ENCODE results near the gene GATAD2B. TPM values are rescaled to one million over a fixed set of nuclear protein-coding genes. Genes with fewer than 3 reads are reported as not detected.

Gene GATAD2B
- polyA plus RNA-seq (12.0 and 12.8 TPM in 2 replicates), polyA minus RNA-seq (19.0 and 27.2 TPM in 2 replicates)

DNA sequence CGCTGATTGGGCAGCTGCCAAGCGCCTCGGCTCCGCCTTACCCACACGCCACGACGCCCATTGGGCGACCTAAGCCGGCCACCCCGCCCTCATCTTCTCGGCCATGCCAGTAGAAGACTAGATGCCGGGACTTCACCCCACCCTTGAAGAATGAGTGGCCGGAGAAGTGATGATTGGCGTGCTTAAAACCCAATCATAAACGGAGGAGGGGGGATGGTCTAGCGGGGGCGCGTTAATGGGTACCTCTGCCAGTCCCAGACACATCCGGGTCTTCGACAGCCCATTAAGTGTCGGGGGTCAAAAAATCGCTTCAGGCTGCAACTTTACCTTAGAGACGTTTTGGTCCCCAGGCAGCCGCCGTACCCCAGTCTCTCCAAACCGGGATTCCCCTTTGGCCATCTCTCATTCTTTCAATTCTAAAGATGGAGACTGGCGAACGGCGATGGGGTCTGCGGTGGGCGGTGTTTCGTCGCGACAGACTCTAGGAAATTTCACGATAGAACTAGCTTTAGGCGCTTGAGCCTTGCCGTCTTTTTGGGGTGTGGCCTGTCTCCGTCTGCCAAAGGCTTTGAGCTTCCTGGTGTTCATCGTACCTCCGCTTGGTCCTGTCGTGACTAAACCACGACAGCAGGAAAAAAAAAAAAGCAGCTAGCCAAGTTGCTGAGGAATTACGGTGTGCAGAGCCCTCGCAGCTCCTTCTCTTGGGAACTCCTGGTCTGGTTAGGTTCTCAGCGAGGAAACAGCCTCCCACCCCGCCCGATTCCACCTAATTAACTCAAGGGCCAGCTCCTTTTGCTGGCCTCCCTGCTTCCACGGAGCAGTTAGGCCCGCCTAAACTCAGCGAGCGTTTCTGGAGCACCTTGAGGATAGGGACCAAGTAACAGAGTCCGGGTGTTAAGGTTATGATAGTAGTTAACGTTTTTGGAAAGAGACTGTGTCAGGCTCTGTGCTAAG, at the start of gene GATAD2B:
Gene GATAD2B, minus strand, starts transcription at position 1 of the 954 bp plus-strand sequence. CDS start 94,625 bp downstream, outside the sequence.
- Histone ChIP-seq H3K79me2 (replicated peaks; ENCODE audit: insufficient read depth, low read length) (peaks cover 39% of the 10 kb centered on the region), H3K4me2 (ENCODE audit: low read length) (peak within 1 kb of the TSS; percentile 96), H3K27ac (ENCODE audit: low read length) (peak within 1 kb of the TSS; percentile 96), H3K9ac (ENCODE audit: low read length) (peak within 1 kb of the TSS; percentile 93), H4K20me1 (ENCODE audit: insufficient read depth) (peaks cover 20% of the 10 kb centered on the region), H3K9me3 (ENCODE audit: low read length) (no peaks in the 10 kb centered on the region), H3K9me2 (ENCODE audit: insufficient read depth, low read length) (no peaks in the 10 kb centered on the region), H3K27me3 (ENCODE audit: insufficient read depth, low read depth, low read length) (no peaks in the 10 kb centered on the region), H3F3A (ENCODE audit: insufficient read depth, low read length, poor library complexity, severe bottlenecking) (peaks cover 4% of the 10 kb centered on the region), H3K36me3 (ENCODE audit: insufficient read depth, low read length) (no peaks in the 10 kb centered on the region), H3K4me3 (ENCODE audit: low read length) (peak within 1 kb of the TSS; percentile 83), H2AFZ (ENCODE audit: low read depth, low read length) (peak within 1 kb of the TSS; percentile 66)
- TF ChIP-seq RAD21 (conservative IDR thresholded peaks at IDR 0.05) (peak; percentile 61), EP300 (conservative IDR thresholded peaks at IDR 0.05; ENCODE audit: poor library complexity, severe bottlenecking) (peak; percentile 73), POLR2AphosphoS5 (IDR thresholded peaks at IDR 0.05) (no peak), CTCF (IDR thresholded peaks at IDR 0.05; ENCODE audit: poor library complexity, severe bottlenecking) (no peak), REST (IDR thresholded peaks at IDR 0.05; ENCODE audit: borderline replicate concordance) (peak; percentile 81), SMC3 (conservative IDR thresholded peaks at IDR 0.05; ENCODE audit: poor library complexity) (peak; percentile 53), EZH2 (IDR thresholded peaks at IDR 0.05; ENCODE audit: borderline replicate concordance, insufficient read depth, low read length, poor library complexity, severe bottlenecking) (no peak), TAF1 (IDR thresholded peaks at IDR 0.05; ENCODE audit: low read depth) (peak; percentile 23), MXI1 (conservative IDR thresholded peaks at IDR 0.05; ENCODE audit: poor library complexity, severe bottlenecking) (peak; percentile 51)

- Histone ChIP-seq H3K79me2 (replicated peaks; ENCODE audit: insufficient read depth, low read length) (no peaks in the 10 kb centered on the region), H3K9me3 (ENCODE audit: low read length) (no peaks in the 10 kb centered on the region), H4K20me1 (ENCODE audit: insufficient read depth) (no peaks in the 10 kb centered on the region), H3K4me3 (ENCODE audit: low read length) (no peak overlapping the region), H3F3A (ENCODE audit: insufficient read depth, low read length, poor library complexity, severe bottlenecking) (peaks cover 4% of the 10 kb centered on the region), H3K36me3 (ENCODE audit: insufficient read depth, low read length) (no peaks in the 10 kb centered on the region), H3K4me2 (ENCODE audit: low read length) (no peak overlapping the region), H2AFZ (ENCODE audit: low read depth, low read length) (no peak overlapping the region), H3K9me2 (ENCODE audit: insufficient read depth, low read length) (no peaks in the 10 kb centered on the region), H3K9ac (ENCODE audit: low read length) (no peak overlapping the region), H3K27me3 (ENCODE audit: insufficient read depth, low read depth, low read length) (no peaks in the 10 kb centered on the region), H3K27ac (ENCODE audit: low read length) (no peak overlapping the region)
- TF ChIP-seq EZH2 (IDR thresholded peaks at IDR 0.05; ENCODE audit: borderline replicate concordance, insufficient read depth, low read length, poor library complexity, severe bottlenecking) (no peak), RAD21 (conservative IDR thresholded peaks at IDR 0.05) (no peak), REST (IDR thresholded peaks at IDR 0.05; ENCODE audit: borderline replicate concordance) (no peak), EP300 (conservative IDR thresholded peaks at IDR 0.05; ENCODE audit: poor library complexity, severe bottlenecking) (no peak), SMC3 (conservative IDR thresholded peaks at IDR 0.05; ENCODE audit: poor library complexity) (no peak)
Measured at GRCh38 chr1:153970346-153970745, 47.6 kb upstream of the GATAD2B start.
